ENCODE data around the gene TMEM171.

The TMEM171 gene

DNA sequence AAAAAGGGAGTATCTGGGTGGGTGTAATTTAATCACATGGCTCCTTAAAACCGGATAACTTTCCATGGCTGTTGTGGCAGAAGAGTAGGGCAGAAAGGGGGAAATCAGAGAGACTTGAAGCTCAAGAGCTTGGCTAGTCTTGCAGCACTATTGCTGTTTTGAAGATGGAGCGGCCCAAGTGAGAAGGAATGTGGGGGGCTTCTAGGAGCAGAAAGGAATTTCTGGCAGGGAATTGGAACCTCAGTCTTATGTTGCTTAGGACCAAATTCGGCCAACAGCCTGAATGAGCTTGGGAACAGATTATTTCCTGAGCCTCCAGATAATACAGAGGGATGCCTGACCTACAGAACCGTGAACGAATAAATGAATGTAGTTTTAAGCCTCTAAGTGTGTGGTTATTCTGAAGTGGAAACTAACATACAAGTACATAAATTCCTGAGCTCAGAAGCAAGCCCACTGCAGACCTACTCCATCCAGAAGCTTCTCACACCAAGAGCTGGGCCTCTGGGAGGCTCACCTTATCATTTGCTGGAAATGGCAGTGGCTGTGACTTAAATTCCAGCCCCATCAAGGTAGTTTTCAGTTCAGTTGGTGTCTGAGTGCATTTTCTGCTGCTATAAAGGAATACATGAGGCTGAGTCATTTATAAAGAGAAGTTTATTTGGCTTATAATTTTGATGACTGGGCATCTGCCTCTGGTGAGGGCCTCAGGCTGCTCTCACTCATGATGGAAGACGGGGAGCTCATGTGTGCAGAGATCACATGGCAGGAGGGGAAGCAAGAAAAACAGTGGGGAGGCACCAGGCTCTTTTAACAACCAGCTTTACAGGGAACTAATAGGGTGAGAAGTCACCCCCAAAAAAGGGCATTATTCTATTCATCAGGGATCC, 37.3 kb downstream of the TMEM171 start:
- DNase-seq (ENCODE audit: low spot score), result no peak
- Histone ChIP-seq H3K4me3 (no peak overlapping the region), H3K27ac (no peak overlapping the region)
- TF ChIP-seq, protein P1, sequence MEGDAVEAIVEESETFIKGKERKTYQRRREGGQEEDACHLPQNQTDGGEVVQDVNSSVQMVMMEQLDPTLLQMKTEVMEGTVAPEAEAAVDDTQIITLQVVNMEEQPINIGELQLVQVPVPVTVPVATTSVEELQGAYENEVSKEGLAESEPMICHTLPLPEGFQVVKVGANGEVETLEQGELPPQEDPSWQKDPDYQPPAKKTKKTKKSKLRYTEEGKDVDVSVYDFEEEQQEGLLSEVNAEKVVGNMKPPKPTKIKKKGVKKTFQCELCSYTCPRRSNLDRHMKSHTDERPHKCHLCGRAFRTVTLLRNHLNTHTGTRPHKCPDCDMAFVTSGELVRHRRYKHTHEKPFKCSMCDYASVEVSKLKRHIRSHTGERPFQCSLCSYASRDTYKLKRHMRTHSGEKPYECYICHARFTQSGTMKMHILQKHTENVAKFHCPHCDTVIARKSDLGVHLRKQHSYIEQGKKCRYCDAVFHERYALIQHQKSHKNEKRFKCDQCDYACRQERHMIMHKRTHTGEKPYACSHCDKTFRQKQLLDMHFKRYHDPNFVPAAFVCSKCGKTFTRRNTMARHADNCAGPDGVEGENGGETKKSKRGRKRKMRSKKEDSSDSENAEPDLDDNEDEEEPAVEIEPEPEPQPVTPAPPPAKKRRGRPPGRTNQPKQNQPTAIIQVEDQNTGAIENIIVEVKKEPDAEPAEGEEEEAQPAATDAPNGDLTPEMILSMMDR (IDR thresholded peaks at IDR 0.05), result no peak

- TF ChIP-seq, protein P1 (IDR thresholded peaks at IDR 0.05), result no peak
- Histone ChIP-seq H3K27ac (no peak overlapping the region), H3K4me3 (no peak overlapping the region)
- DNase-seq (ENCODE audit: low spot score), result no peak
These were observed 37.9 kb downstream of the TMEM171 start for GRCh38 chr5:73158313-73158712.

DNA sequence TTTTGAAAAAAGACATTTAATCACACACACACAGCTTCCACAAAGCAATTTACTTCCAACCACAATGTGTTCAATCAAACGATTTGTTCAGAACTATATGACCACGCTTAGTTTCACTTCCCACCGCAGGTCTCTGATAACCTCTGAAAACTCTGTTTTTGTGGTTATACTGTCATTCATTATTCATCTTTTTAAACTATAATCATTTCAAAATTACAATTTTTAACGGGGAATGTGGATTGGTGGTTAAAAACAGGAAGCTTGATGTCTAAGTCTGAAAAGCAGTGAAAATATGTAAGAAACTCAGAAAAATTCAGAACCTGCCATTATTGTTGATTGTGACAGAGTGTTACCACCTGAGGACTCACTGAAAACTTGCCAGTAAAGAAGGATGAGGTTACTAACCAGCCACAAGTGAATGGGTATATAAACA, 39.9 kb downstream of the TMEM171 start:
- H3K27ac ChIP-seq, result no peak overlapping the region
- TF ChIP-seq, protein P1 (IDR thresholded peaks at IDR 0.05), result no peak
- H3K4me3 ChIP-seq, result no peak overlapping the region
- DNase-seq (ENCODE audit: low spot score), result no peak

DNA sequence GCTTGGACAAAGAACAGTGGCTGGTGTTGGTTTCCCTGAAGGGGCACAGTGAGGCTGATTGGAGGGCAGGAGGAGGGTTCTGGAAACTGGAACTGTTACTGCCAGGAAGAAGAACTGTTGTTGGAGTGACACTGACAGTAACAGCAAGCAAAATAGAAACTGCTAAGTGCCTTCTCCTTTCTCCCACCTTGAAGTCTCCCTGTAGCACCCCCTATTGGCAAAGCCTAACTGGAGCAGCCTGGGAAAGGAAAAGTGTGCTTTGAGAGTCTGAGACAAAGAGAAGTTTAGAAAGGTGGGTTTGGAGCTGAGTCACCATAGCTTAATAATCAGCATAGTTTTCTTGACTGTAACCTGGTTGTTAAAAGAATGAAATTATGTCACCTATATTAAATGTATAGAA, 50.1 kb downstream of the TMEM171 start:
- no peak overlapping the region for H3K4me3 ChIP-seq
- no peak for DNase-seq (ENCODE audit: low spot score)
- no peak overlapping the region for H3K27ac ChIP-seq
- TF ChIP-seq, protein P1 (IDR thresholded peaks at IDR 0.05), result no peak

GRCh38 chr5:73171495-73171894, 51.1 kb downstream of the TMEM171 start:
- Histone ChIP-seq H3K4me3 (no peak overlapping the region), H3K27ac (no peak overlapping the region)
- no peak for DNase-seq (ENCODE audit: low spot score)
- TF ChIP-seq, protein P1 (IDR thresholded peaks at IDR 0.05), result no peak

DNA sequence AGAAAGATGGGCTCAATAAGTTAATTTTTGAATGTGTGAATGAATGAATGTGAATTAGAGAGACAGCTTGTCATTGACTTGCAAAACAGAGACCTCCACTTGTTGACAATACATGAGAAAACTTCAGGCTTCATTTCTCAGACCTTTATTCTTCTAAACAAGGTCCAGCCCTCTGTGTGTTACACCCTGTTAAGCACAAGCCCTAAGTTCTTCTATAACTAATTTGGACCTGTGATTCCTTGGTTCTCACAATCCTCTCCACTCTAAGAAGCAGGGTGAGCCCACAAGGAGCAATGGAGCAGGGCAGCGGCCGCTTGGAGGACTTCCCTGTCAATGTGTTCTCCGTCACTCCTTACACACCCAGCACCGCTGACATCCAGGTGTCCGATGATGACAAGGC, 52.6 kb downstream of the TMEM171 start, which contains the start of gene TMEM174:
TMEM174 (plus strand) TSS at position 243 of the 400 bp plus-strand sequence; CDS start at position 294, 51 bp downstream.
- no peak for DNase-seq (ENCODE audit: low spot score)
- no peak within 1 kb of the TSS for H3K27ac ChIP-seq
- H3K4me3 ChIP-seq, result no peak within 1 kb of the TSS
- TF ChIP-seq, protein P1 (IDR thresholded peaks at IDR 0.05), result no peak

Data from coronary artery (tissue), 2 donors.